Liver (tissue), 3 donors: ENCODE results near the gene SLCO2A1.

ENCODE experiments used
- RAD21 ChIP-seq, 2 donors: IDR thresholded peaks; 2 replicates each; pipeline ENCODE4 v1.6.1; 2016; ENCODE audit warnings: antibody characterized with exemption in 2 of 2, mild to moderate bottlenecking in 2 of 2
- TF ChIP-seq, protein P1 (sequence below): fragments of 150-350 bp; IDR thresholded peaks from 2 replicates; pipeline ENCODE4 v1.5.1; 2017; ENCODE audit warnings: improper control_type of control experiment, low read depth, low read length; ENCODE audit not compliant: missing input control
- TF ChIP-seq, protein P2 (sequence below): IDR thresholded peaks from 2 replicates; pipeline ENCODE4 v1.6.1; 2016; ENCODE audit warnings: antibody characterized with exemption
- TF ChIP-seq, protein P3 (sequence below): IDR thresholded peaks from 2 replicates; pipeline ENCODE4 v1.6.1; 2016; ENCODE audit warnings: antibody characterized with exemption
- donor health status: healthy.
- donor health status: healthy.

DNA sequence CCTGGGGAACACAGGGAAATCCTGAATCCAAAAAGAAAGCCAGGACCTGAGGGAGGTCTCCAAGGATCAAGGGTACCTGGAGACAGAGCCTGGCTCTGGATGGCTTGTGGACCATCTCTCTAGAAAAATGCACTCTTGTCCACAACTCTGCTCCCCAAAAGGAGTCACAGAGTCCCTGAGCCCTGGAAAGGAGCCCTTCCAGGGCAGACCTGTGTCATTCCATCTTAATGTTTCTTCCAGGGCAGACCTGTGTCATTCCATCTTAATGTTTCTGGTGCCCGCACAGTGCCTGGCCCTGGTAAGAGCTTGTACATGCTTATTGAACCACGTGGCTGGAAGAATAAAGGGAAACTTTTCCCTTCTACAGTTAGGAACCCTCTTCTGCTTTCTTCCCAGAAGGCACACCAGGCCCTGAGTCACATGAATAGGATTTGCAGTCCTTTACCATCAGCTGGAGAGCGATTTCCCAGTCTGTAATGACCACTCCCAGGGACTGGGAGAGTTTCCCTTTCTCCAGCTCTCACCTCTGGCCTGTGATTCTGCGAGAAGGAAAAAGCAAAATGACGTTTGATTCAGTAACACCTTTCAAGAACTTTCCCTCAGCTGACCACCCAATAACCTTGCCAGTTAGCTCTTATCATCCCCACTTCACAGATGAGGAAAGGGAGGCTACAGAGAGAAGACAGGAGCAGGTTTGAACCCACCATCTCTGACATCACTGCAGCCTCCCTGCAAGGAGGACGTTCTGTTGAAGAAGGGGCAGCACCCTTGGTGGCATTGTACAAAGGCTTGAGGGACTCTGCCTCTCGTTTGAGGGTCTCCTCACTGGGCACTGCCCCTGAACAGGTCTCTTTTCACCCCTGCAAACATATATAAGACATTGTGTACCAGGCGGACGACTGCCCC, 35.8 kb upstream of the SLCO2A1 start:
- TF ChIP-seq, protein P1, sequence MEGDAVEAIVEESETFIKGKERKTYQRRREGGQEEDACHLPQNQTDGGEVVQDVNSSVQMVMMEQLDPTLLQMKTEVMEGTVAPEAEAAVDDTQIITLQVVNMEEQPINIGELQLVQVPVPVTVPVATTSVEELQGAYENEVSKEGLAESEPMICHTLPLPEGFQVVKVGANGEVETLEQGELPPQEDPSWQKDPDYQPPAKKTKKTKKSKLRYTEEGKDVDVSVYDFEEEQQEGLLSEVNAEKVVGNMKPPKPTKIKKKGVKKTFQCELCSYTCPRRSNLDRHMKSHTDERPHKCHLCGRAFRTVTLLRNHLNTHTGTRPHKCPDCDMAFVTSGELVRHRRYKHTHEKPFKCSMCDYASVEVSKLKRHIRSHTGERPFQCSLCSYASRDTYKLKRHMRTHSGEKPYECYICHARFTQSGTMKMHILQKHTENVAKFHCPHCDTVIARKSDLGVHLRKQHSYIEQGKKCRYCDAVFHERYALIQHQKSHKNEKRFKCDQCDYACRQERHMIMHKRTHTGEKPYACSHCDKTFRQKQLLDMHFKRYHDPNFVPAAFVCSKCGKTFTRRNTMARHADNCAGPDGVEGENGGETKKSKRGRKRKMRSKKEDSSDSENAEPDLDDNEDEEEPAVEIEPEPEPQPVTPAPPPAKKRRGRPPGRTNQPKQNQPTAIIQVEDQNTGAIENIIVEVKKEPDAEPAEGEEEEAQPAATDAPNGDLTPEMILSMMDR, result no peak
- no peak for TF ChIP-seq RAD21 (IDR thresholded peaks at IDR 0.05)
- TF ChIP-seq, protein P2, sequence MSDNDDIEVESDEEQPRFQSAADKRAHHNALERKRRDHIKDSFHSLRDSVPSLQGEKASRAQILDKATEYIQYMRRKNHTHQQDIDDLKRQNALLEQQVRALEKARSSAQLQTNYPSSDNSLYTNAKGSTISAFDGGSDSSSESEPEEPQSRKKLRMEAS, result no peak
- TF ChIP-seq, protein P3, sequence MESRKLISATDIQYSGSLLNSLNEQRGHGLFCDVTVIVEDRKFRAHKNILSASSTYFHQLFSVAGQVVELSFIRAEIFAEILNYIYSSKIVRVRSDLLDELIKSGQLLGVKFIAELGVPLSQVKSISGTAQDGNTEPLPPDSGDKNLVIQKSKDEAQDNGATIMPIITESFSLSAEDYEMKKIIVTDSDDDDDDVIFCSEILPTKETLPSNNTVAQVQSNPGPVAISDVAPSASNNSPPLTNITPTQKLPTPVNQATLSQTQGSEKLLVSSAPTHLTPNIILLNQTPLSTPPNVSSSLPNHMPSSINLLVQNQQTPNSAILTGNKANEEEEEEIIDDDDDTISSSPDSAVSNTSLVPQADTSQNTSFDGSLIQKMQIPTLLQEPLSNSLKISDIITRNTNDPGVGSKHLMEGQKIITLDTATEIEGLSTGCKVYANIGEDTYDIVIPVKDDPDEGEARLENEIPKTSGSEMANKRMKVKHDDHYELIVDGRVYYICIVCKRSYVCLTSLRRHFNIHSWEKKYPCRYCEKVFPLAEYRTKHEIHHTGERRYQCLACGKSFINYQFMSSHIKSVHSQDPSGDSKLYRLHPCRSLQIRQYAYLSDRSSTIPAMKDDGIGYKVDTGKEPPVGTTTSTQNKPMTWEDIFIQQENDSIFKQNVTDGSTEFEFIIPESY, result no peak
